Activated naive CD4-positive, alpha-beta T cell treated with anti-CD3 and anti-CD28 coated beads, Interleukin-2, amount 50 U/mL, for 72 hours (primary cell): ENCODE results near the gene CEP152. TPM values are rescaled to one million over a fixed set of nuclear protein-coding genes. Genes with fewer than 3 reads are reported as not detected.
A peak's percentile ranks its signal among the peaks of the same experiment; 100 is the strongest.

ENCODE experiments used
- ATAC-seq, 2 donors: fragments of 150-1000 bp; cut with Tn5 transposase; 2 replicates each; pipeline ENCODE4 v1.10.0; 2021; ENCODE audit warnings: mild to moderate bottlenecking in 2 of 2, moderate library complexity in 2 of 2
- DNase-seq, 2 donors: peaks; one replicate each; pipeline ENCODE4 v3.0.0; 2021 to 2022; ENCODE audit warnings: low spot score in 2 of 2
- H3K27ac Mint-ChIP-seq, 2 donors: one replicate each; pipeline ENCODE4 v1.8.0; 2022; ENCODE audit warnings: mild to moderate bottlenecking in 2 of 2, mixed read lengths in 2 of 2
- H3K36me3 Mint-ChIP-seq, 2 donors: one replicate each; pipeline ENCODE4 v1.8.0; 2022; ENCODE audit warnings: mixed read lengths in 2 of 2
- H3K9me3 Mint-ChIP-seq, 2 donors: one replicate each; pipeline ENCODE4 v1.8.0; 2022; ENCODE audit warnings: mixed read lengths in 2 of 2
- total RNA-seq, 2 donors: library from RNA; stranded (reverse); gene quantifications; one replicate each; pipeline ENCODE4 v1.2.3, GENCODE V29; 2022

The CEP152 gene
- total RNA-seq, 2 donors from 2014 or later, result 41.0 to 57.7 TPM

DNA sequence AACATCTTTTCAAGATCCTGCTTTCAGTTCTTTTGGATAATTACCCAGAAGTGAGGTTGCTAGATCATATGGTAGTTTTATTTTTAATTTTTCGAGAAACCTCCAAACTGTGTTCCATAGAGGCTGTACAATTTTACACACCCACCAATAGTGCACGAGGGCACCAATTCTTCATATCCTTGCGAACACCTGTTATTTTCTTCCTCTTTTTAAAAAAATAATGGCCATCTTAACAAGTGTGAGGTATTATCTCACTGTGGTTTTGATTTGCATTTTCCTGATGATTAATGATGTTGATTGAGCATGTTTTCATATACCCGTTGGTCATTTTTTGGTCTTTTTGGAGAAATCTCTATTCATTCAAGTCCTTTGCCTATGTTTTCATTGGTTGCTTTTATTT lies 17.6 kb upstream of the CEP152 start:
- no peak overlapping the region for H3K27ac Mint-ChIP-seq
- ATAC-seq (no peak), DNase-seq (no peak)
- peaks cover 13 to 14% of the 10 kb centered on the region in 2 donors for H3K9me3 Mint-ChIP-seq
- H3K36me3 Mint-ChIP-seq, result peaks cover 12% of the 10 kb centered on the region in 2 donors

DNA sequence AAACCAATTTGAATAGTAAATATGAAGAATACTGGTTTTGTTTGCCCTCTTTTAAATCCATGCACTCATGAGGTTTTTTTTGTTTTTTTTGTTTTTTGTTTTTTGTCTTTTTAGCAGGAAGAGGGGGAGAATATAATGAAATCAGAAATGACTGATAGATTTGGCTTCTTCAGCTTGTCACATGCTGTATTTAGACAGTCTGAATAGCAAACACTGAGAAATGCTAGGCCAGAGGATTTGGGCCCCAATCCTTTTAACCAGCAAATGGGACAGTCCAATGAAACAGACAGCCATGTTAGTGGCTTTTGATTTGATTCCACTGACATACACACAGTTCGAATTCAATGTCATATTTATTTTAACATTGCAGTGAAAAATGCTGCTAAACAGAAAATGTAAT lies 14.2 kb upstream of the CEP152 start:
- DNase-seq, result no peak
- no peak overlapping the region for H3K27ac Mint-ChIP-seq
- no peak for ATAC-seq
- H3K9me3 Mint-ChIP-seq, result no peaks in the 10 kb centered on the region
- no peaks in the 10 kb centered on the region for H3K36me3 Mint-ChIP-seq

DNA sequence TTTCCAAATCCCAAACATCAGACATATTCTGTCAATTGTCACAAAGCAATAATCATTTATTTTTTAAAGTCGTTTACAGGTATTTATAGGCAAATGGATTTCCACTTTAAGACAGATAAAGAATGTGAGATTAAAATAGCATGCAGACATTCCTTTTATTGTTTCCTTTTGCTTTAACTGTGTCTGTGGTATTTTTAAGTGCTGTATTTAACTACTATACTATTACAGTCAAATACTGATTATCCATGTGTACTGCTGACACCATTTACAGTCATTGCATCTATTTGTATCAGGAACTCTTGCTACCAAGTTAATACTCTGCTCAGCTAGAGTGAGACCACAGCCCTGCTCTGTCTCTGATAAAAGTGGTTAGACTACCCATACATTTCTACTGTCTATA lies 12.8 kb upstream of the CEP152 start:
- no peak for DNase-seq
- ATAC-seq, result no peak
- no peaks in the 10 kb centered on the region for H3K36me3 Mint-ChIP-seq
- H3K27ac Mint-ChIP-seq, result no peak overlapping the region
- no peaks in the 10 kb centered on the region for H3K9me3 Mint-ChIP-seq

DNA sequence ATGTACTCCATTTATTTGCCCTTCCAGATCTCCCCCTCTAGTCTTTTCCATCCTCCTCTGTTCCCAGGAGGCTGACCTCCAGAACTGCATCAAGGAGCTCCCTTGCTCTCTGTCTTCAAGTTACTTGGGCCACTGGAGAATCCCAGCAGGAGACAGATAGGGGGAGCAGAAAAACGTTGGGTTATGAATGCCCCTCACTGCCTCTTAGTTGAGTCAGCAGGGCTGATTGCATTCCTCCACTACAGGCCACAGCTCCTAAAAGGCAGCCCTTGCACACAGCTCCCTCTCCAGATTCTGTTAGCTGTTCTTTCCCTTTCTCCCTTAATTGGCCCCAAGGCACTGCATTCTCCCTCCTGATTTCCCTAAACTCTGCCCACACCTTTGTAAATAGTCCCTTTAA lies 12.4 kb upstream of the CEP152 start:
- no peaks in the 10 kb centered on the region for H3K36me3 Mint-ChIP-seq
- DNase-seq, result no peak
- H3K9me3 Mint-ChIP-seq, result no peaks in the 10 kb centered on the region
- no peak for ATAC-seq
- H3K27ac Mint-ChIP-seq, result no peak overlapping the region

DNA sequence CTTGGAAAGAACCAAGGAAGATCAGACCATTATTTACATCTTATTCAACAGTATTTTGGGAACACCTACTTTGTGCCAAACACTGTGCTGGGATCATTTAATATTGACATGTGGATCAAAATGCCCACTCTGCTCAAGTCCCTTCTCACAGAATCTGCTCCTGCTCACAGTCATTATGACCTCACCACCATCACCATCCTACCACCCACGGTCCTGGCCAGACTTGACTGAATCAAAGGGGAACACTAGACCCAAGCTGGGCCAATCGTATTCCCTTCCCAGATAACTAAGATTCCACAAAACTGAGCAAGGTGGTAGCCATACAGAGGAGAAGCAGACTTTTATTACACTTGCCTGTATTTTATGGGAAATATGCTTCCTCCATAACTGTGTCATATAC lies 3.4 kb upstream of the CEP152 start:
- no peak overlapping the region for H3K27ac Mint-ChIP-seq
- no peak for DNase-seq
- no peak for ATAC-seq
- no peaks in the 10 kb centered on the region for H3K9me3 Mint-ChIP-seq
- H3K36me3 Mint-ChIP-seq, result peaks cover 10 to 11% of the 10 kb centered on the region in 2 donors

DNA sequence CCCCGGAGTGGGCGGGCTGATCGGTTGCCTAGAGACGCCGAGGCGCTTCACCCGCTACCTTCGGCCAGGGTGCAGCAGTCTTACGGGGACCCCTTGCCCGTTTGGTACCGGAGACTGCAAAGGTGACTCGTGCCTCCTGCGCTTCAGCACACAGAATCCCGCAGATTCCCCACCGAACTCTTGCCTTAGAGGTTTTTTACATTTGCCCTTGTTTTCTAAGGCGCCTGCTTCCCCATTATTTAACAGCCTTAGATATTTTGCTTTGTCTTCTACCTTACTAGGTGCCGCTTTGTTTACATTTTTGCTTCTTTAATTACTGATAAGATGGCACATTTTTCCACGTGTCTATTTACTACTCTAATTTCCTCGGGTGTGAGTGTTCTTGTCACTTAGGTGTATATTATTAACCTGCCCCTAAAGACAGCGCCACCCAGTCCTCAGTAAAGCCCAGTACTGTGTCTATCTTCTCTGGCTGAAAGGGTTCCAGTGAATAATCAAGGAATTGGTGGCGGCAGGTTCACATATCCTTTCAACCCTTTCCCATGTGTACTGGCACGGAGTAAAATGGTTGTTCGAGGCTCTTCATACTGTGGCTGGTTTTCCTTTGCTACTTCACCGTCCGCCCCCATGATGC lies 573 bp upstream of the CEP152 start:
- no peak for DNase-seq
- H3K36me3 Mint-ChIP-seq, result peaks cover 11 to 14% of the 10 kb centered on the region in 2 donors
- no peaks in the 10 kb centered on the region for H3K9me3 Mint-ChIP-seq
- peak overlapping the region; percentile 34 to 99 for H3K27ac Mint-ChIP-seq
- ATAC-seq, result no peak

DNA sequence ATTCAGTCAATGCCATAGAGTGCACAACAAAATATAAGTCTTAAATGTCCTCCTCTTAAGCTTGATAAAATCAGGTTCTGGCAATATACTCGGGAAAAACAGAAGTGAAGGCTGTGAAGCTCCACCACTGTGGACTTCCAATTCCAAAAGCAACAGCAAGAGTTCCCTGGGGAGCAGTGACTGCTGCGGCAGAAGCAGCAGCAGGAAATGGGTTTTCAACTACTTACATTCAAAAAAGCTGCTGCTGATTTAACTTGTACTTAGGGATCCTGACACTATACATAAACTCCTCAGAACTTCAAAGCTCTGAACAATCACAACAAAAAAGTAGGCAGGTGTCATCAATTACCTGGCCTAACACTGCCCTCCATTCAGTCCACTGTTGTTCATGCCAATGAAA lies 4.7 kb downstream of the CEP152 start:
- H3K9me3 Mint-ChIP-seq, result no peaks in the 10 kb centered on the region
- DNase-seq (no peak), ATAC-seq (no peak)
- H3K36me3 Mint-ChIP-seq, result peaks cover 17 to 34% of the 10 kb centered on the region in 2 donors
- H3K27ac Mint-ChIP-seq, result no peak overlapping the region

DNA sequence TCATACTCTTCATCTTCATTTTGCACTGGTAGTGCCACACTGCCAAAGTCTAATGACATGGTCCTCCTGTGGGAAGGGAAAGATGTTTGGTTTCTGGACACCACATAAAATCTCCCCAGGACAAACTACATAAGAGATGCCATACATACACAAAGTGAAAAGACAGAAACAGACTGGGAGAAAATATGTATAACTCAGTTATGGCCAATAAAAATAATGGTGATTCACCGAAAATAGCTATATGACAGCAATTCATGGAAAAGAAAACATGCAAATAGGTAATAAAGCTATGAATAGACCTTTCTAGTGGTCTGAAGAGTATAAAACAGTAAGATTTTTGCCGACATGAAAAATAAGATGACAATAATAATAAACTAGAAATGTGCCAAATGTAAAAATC lies 5.3 kb downstream of the CEP152 start:
- no peak for DNase-seq
- ATAC-seq, result no peak
- peaks cover 14 to 33% of the 10 kb centered on the region in 2 donors for H3K36me3 Mint-ChIP-seq
- no peak overlapping the region for H3K27ac Mint-ChIP-seq
- no peaks in the 10 kb centered on the region for H3K9me3 Mint-ChIP-seq

DNA sequence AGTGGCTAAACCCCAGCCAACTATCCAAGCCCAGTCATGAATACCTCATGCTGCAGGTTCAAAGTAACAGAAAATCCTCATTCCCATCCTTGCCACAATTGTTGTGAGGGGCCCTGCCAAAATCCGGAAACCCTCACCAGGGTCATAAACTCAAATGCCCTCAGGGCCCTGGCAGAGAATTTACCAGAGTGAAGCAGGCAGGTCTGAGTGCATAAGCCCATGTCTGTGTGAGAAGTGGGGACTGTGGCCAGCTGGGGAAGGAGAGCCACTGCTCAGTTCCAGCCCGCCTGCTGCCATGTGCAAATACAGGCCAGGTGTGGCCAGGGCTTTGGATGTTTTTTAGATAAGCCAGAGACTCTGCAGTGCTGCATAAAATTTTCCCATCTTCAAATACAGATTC lies 7.0 kb downstream of the CEP152 start:
- H3K36me3 Mint-ChIP-seq, result peaks cover 6 to 22% of the 10 kb centered on the region in 2 donors
- DNase-seq (no peak), ATAC-seq (no peak)
- H3K9me3 Mint-ChIP-seq, result no peaks in the 10 kb centered on the region
- no peak overlapping the region for H3K27ac Mint-ChIP-seq

DNA sequence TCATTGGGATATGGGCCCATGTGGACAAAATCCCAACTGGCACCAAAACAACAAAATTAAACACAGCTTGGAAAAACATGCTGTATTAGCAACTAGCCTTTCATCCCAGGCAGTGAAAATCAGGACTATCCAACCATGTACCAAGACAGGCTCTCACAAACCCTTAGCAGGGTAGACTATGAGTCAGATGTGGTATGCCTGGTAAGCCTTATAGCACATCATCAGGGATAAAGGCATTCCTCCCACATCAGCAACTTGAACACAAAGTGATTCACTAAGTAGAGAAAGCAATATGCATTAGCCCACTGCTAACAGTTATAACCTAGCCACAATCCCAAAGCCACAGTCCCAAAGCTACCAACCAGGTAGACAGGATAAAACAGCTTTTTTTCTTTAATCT lies 8.0 kb downstream of the CEP152 start:
- peak; percentile 73 to 85 for ATAC-seq
- Mint-ChIP-seq H3K9me3 (no peaks in the 10 kb centered on the region), H3K36me3 (peaks cover 6 to 21% of the 10 kb centered on the region in 2 donors), H3K27ac (no peak overlapping the region)
- no peak for DNase-seq

DNA sequence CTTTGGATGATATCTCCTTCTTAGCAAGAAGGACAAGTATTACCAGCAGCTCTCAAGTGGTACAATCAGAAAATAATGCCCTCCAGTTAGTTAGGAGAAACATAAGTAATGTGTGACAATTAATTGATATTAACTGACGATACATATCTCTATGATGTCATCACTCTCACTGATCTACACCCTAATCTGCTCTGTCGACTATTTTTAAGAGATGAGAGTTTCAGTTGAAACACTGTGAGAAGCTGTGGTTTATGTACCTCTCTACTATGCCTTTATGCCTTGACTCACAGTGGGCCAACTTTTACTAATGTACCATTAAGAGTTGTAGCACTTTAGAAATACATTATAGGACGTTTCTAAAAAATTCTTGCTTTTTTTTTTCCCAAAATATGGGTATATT lies 8.6 kb downstream of the CEP152 start:
- no peak for DNase-seq
- Mint-ChIP-seq H3K27ac (no peak overlapping the region), H3K9me3 (no peaks in the 10 kb centered on the region), H3K36me3 (peaks cover 9 to 28% of the 10 kb centered on the region in 2 donors)
- ATAC-seq, result peak in 1 of 2 donors; percentile 24

DNA sequence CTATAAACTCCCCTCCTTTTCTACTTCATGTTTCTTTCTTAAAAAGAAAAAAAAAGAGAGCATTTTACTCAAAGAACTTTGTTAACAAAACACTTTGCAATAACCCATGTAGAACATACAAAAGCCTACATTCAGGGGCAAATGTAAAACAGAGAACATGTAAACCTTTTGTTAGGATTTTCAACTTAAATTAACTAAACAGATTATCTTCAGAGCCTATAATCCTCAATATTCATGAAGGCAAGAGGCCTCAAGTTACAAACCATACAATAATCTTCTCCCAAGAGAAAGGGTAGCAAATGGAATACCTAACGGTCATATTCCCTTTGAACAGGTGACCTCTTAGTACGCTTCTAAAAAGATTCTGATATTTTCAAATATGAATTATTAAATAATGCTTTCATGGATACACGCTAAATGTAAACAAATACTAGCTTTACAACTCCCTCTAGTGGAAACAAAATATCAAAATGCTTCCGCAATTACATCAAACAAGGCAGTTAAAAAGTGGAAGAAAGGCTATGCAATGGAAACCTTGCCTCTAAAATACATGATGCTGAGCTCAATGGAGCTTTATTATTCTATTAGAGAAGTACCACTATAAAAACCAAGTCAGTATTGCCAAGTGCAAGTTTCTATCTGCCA lies 9.9 kb downstream of the CEP152 start:
- DNase-seq (no peak), ATAC-seq (no peak)
- H3K36me3 Mint-ChIP-seq, result peaks cover 13 to 32% of the 10 kb centered on the region in 2 donors

DNA sequence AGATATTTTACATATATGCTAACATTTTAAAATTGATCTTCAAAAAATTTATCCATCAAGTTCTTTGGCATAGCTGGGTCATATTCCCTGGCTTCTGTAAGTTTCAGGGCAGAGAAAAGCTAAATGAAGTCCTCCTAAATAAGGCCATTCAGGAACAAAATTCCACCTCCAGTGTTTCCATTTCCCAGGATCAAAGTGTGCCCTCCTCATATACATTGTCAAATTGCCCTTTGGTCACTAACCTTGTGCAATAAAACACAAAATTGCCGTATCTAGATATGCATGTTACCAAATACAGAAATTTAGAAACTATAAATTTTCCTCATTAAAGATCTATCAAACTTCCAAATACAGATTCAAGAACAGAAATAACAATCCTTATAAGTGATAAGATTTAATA lies 10.6 kb downstream of the CEP152 start:
- DNase-seq (no peak), ATAC-seq (no peak)
- no peak overlapping the region for H3K27ac Mint-ChIP-seq
- no peaks in the 10 kb centered on the region for H3K9me3 Mint-ChIP-seq
- H3K36me3 Mint-ChIP-seq, result peaks cover 13 to 34% of the 10 kb centered on the region in 2 donors

More for the DNA sequence above, 9.9 kb downstream of the CEP152 start:
- Mint-ChIP-seq H3K27ac (no peak overlapping the region), H3K9me3 (no peaks in the 10 kb centered on the region)

DNA sequence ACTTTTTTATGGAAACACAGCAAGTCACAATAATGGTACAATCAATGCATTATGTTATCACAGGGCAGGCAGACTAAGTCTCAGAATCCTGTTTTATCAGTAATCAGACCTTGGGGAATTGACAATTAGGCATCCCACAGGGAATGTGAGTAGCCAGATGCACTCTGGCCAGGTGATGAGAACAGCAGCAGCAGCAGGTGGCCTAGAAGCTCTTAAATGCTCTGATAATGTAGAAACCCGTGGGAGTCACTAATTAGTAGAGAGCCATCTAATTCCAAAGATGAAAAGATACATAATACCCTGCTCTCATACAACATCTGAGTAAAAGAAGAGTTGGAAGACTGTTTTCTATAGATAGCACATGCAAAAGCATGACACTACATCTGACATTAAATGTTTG lies 12.6 kb downstream of the CEP152 start:
- H3K27ac Mint-ChIP-seq, result no peak overlapping the region
- ATAC-seq (no peak), DNase-seq (no peak)
- no peaks in the 10 kb centered on the region for H3K9me3 Mint-ChIP-seq
- H3K36me3 Mint-ChIP-seq, result peaks cover 6 to 23% of the 10 kb centered on the region in 2 donors

DNA sequence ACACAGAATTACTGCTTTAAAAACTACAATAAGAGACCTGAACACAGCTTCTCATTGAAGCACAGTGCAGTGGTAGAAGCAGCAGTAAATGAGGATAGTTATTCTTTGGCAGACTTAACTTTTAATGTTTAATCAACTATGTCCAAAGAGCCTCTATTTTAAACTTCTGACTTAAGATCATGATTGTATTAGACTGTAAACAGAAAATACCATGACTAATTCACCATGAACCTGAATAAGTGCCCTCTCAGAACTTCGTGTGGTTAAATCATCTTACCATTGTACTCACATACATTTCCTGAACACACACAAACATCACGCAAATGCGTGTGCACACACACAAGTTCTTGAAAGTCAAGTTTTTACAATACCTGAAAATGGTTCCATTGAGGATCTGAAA lies 13.9 kb downstream of the CEP152 start:
- H3K36me3 Mint-ChIP-seq, result peaks cover 13 to 29% of the 10 kb centered on the region in 2 donors
- no peaks in the 10 kb centered on the region for H3K9me3 Mint-ChIP-seq
- H3K27ac Mint-ChIP-seq, result no peak overlapping the region
- peak in 1 of 2 donors; percentile 32 for ATAC-seq
- DNase-seq, result no peak

DNA sequence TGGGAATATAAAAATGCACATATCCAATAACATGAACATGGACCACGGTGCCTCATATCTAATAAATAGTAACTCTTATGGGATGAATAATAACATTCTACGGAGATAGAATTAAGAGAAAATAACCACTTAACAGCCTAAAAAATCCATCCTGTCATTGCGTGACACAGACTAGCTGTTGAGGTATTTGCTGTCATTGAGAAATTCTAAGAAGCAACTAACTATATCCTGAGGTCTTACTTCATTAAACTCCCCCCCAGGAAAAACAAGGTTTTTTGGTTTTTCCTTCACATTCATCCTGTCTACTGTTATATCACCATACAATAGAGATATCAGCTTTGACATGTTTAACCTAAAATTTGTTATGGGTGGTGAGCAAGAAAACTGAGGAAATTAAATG lies 14.3 kb downstream of the CEP152 start:
- Mint-ChIP-seq H3K27ac (no peak overlapping the region), H3K9me3 (no peaks in the 10 kb centered on the region), H3K36me3 (peaks cover 14 to 29% of the 10 kb centered on the region in 2 donors)
- DNase-seq, result no peak
- no peak for ATAC-seq

DNA sequence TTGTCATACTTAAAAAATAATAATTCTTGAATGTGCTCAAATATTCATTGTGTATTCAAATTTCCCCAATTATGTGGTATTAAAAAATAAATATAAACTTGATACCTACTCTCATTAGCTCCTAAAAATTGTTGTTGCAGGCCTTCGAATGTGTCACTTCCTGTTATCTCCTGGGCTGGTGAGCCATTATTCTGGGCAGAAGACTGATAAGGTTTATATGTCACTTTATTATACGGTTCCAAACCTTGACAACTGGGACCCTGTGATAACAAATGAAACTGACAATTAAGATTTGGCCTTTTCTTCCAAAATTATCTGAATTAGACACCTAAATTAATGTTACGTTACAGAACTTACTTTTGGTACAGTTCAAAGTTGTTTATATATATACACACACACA lies 15.0 kb downstream of the CEP152 start:
- no peak overlapping the region for H3K27ac Mint-ChIP-seq
- DNase-seq (no peak), ATAC-seq (no peak)
- H3K36me3 Mint-ChIP-seq, result peaks cover 14 to 32% of the 10 kb centered on the region in 2 donors
- no peaks in the 10 kb centered on the region for H3K9me3 Mint-ChIP-seq

DNA sequence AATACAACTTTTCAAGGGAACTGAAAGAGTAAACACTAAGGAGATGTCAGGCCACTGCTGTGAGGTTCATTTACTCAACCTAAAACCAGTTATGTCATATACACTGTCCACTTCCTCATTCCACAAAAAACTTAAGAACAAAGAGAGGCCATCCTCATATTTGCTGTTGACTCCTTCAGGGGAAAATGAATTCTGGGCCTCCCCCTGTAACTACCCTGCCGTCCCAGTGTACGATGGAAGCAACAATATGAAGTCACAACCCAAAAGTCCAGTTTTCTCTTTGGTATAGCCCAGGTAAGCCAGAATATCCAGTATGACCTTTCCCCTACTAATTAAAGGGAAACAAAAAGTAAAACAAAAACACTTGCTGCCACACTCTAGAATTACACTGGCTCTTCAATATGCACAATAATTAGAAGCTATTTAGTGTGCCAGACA lies 16.2 kb downstream of the CEP152 start:
- Mint-ChIP-seq H3K9me3 (no peaks in the 10 kb centered on the region), H3K27ac (peak overlapping the region in 1 of 2 donors; percentile 50), H3K36me3 (peaks cover 14 to 37% of the 10 kb centered on the region in 2 donors)
- DNase-seq (no peak), ATAC-seq (no peak)
